ENCODE measurements around the gene PRMT1. TPM values are rescaled to one million over a fixed set of nuclear protein-coding genes. Genes with fewer than 3 reads are reported as not detected.

Gene PRMT1
- 274 and 493 TPM in 2 replicates for total RNA-seq

GRCh38 chr19:49677231-49677900 lies at the start of gene PRMT1:
TSS of gene PRMT1 (plus strand) at chr19:49677271. CDS start at chr19:49677281, 10 bp downstream.

GRCh38 chr19:49640113-49640898 lies 36.8 kb upstream of the PRMT1 start, which contains the start of gene RRAS:
TSS of gene RRAS (minus strand) at chr19:49640143. CDS start at chr19:49640098, 45 bp downstream.

GRCh38 chr19:49641688-49642491 lies 35.2 kb upstream of the PRMT1 start, which contains the start of gene SCAF1:
TSS of gene SCAF1 (plus strand) at chr19:49642209. CDS start at chr19:49645027, 2,818 bp downstream.

GRCh38 chr19:49665351-49666119 lies 11.5 kb upstream of the PRMT1 start, which contains the start of the genes BCL2L12 and IRF3:
TSS of gene BCL2L12 (plus strand) at chr19:49665933. CDS start at chr19:49666693, 760 bp downstream.
TSS of gene IRF3 (minus strand) at chr19:49665857. CDS start at chr19:49664838, 1,019 bp downstream.

GRCh38 chr19:49689133-49690078 lies 12.3 kb downstream of the PRMT1 start, which contains the start of gene ADM5:
TSS of gene ADM5 (plus strand) at chr19:49689594. CDS start at chr19:49689838, 244 bp downstream.

GRCh38 chr19:49690656-49691242 lies 13.7 kb downstream of the PRMT1 start, which contains the start of gene CPT1C:
TSS of gene CPT1C (plus strand) at chr19:49691116. CDS start at chr19:49692253, 1,137 bp downstream.

Other genes starting within 250 kb of the PRMT1 start
- gene SLC17A7, start 235.7 kb upstream of the PRMT1 start, total RNA-seq = 0.19 and 1.1 TPM in 2 replicates
- 133 and 157 TPM in 2 replicates for gene PIH1D1, start 225.5 kb upstream of the PRMT1 start, total RNA-seq
- 17.2 and 59.2 TPM in 2 replicates for gene ALDH16A1, start 224.0 kb upstream of the PRMT1 start, total RNA-seq
- gene FLT3LG, start 203.1 kb upstream of the PRMT1 start, total RNA-seq = 1.5 and 3.4 TPM in 2 replicates
- gene RPL13A, start 189.7 kb upstream of the PRMT1 start, total RNA-seq = 2,978 and 3,842 TPM in 2 replicates
- gene RPS11, start 180.8 kb upstream of the PRMT1 start, total RNA-seq = 3,515 and 5,692 TPM in 2 replicates
- 19.0 and 69.3 TPM in 2 replicates for gene FCGRT, start 164.6 kb upstream of the PRMT1 start, total RNA-seq
- gene RCN3, start 149.3 kb upstream of the PRMT1 start, total RNA-seq = 198 and 257 TPM in 2 replicates
- 49.6 and 72.9 TPM in 2 replicates for gene NOSIP, start 96.7 kb upstream of the PRMT1 start, total RNA-seq
- 0.19 and 1.1 TPM in 2 replicates for gene PRRG2, start 96.0 kb upstream of the PRMT1 start, total RNA-seq
- 1.1 and 1.3 TPM in 2 replicates for gene PRR12, start 86.1 kb upstream of the PRMT1 start, total RNA-seq
- gene RRAS, start 37.1 kb upstream of the PRMT1 start, total RNA-seq = 60.8 and 71.9 TPM in 2 replicates
- 10.1 and 21.5 TPM in 2 replicates for gene SCAF1, start 35.1 kb upstream of the PRMT1 start, total RNA-seq
- 48.8 and 80.3 TPM in 2 replicates for gene IRF3, start 11.4 kb upstream of the PRMT1 start, total RNA-seq
- gene BCL2L12, start 11.3 kb upstream of the PRMT1 start, total RNA-seq = 2.8 and 12.8 TPM in 2 replicates
- 0.56 and 0.77 TPM in 2 replicates for gene ADM5, start 12.3 kb downstream of the PRMT1 start, total RNA-seq
- gene CPT1C, start 13.8 kb downstream of the PRMT1 start, total RNA-seq = 13.0 and 15.5 TPM in 2 replicates
- 0.28 and 0.38 TPM in 2 replicates for gene TSKS, start 86.0 kb downstream of the PRMT1 start, total RNA-seq
- gene AP2A1, start 89.7 kb downstream of the PRMT1 start, total RNA-seq = 67.4 and 102 TPM in 2 replicates
- gene FUZ, start 136.0 kb downstream of the PRMT1 start, total RNA-seq = 23.7 and 26.8 TPM in 2 replicates
- gene MED25, start 141.0 kb downstream of the PRMT1 start, total RNA-seq = 14.0 and 14.1 TPM in 2 replicates
- gene PTOV1, start 173.9 kb downstream of the PRMT1 start, total RNA-seq = 35.1 and 42.6 TPM in 2 replicates
- gene PNKP, start 190.3 kb downstream of the PRMT1 start, total RNA-seq = 29.0 and 44.3 TPM in 2 replicates
- 7.9 and 14.6 TPM in 2 replicates for gene AKT1S1, start 200.1 kb downstream of the PRMT1 start, total RNA-seq
- 6.3 and 7.9 TPM in 2 replicates for gene TBC1D17, start 200.4 kb downstream of the PRMT1 start, total RNA-seq
- gene IL4I1, start 219.6 kb downstream of the PRMT1 start, total RNA-seq = under 0.01 and 0.38 TPM in 2 replicates

Data from regular cardiac myocyte (primary cell).